SK-N-SH (cell line): Measurements from ENCODE around the gene NOL4L. TPM values are rescaled to one million over a fixed set of nuclear protein-coding genes. Genes with fewer than 3 reads are reported as not detected.

ENCODE experiments used
- CTCF ChIA-PET: fragments of 300-600, 350-600 bp; formaldehyde crosslinking; extraction: SDS; loops from one replicate; lab custom pipeline; 2021; lab: Yijun Ruan, JAX
- POLR2A ChIA-PET: fragments of 350-600 bp; sonication (Branson Sonifier 250); formaldehyde crosslinking; extraction: SDS; loops from one replicate; lab custom pipeline; 2020; ENCODE audit warnings: antibody characterized with exemption, inconsistent platforms; lab: Yijun Ruan, JAX
- DNase-seq: peaks from one replicate; pipeline ENCODE4 v3.0.0; 2012
- H2AFZ ChIP-seq: fragments of 200-600 bp; sonication (generic); 2 replicates; pipeline ENCODE4 v1.8.1; 2016; ENCODE audit warnings: antibody characterized with exemption, mild to moderate bottlenecking, low read depth
- H3F3A ChIP-seq: fragments of 200-600 bp; sonication (generic); replicated peaks from 2 replicates; pipeline ENCODE3; 2016; ENCODE audit warnings: antibody characterized with exemption, mild to moderate bottlenecking; ENCODE audit not compliant: insufficient read depth
- H3K27ac ChIP-seq, 2 experiments: fragments of 200-500 bp in 1 of 2; fragments of 200-600 bp in 1 of 2; sonication (Bioruptor generic) in 1 of 2; sonication (generic), shearing (Covaris generic) in 1 of 2; 2 replicates each; pipeline versions ENCODE4 v1.5.1 to v1.6.1; 2014 to 2016; ENCODE audit warnings: low read depth in 2 of 2, inconsistent platforms in 1 of 2, low read length in 1 of 2, mild to moderate bottlenecking in 1 of 2, mixed read lengths in 1 of 2
- H3K27me3 ChIP-seq: fragments of 200-600 bp; sonication (generic), shearing (Covaris generic); 2 replicates; pipeline ENCODE4 v1.6.1; 2016; ENCODE audit warnings: mixed run types; ENCODE audit not compliant: insufficient read depth
- H3K36me3 ChIP-seq, 2 experiments: fragments of 200-500 bp in 1 of 2; fragments of 200-600 bp in 1 of 2; sonication (Bioruptor generic) in 1 of 2; sonication (generic) in 1 of 2; replicated peaks in 1 of 2; 2 replicates each; pipeline versions ENCODE3 to v1.5.1; 2014 to 2016; ENCODE audit warnings: low read length in 1 of 2, mild to moderate bottlenecking in 1 of 2; ENCODE audit not compliant: insufficient read depth in 2 of 2, control insufficient read depth in 1 of 2
- H3K4me1 ChIP-seq, 2 experiments: fragments of 200-500 bp in 1 of 2; fragments of 200-600 bp in 1 of 2; sonication (Bioruptor generic) in 1 of 2; sonication (generic), shearing (Covaris generic) in 1 of 2; 2 replicates each; pipeline versions ENCODE4 v1.5.1 to v1.6.1; 2014 to 2016; ENCODE audit warnings: low read depth in 1 of 2, low read length in 1 of 2, mixed run types in 1 of 2; ENCODE audit not compliant: insufficient read depth in 2 of 2, control insufficient read depth in 1 of 2
- H3K4me2 ChIP-seq: fragments of 200-600 bp; sonication (generic), shearing (Covaris generic); 2 replicates; pipeline ENCODE4 v1.6.1; 2017; ENCODE audit warnings: mixed run types
- H3K4me3 ChIP-seq, 2 experiments: fragments of 200-500 bp in 1 of 2; fragments of 200-600 bp in 1 of 2; sonication (Bioruptor generic) in 1 of 2; sonication (generic), shearing (Covaris generic) in 1 of 2; 2 replicates each; pipeline versions ENCODE4 v1.5.1 to v1.8.1; 2014 to 2016; ENCODE audit warnings: low read depth in 2 of 2, inconsistent platforms in 1 of 2, low read length in 1 of 2, mild to moderate bottlenecking in 1 of 2, mixed read lengths in 1 of 2, moderate library complexity in 1 of 2
- H3K79me2 ChIP-seq: fragments of 200-600 bp; sonication (generic); 2 replicates; pipeline ENCODE4 v1.8.1; 2017; ENCODE audit warnings: mild to moderate bottlenecking; ENCODE audit not compliant: insufficient read depth
- H3K9ac ChIP-seq: fragments of 200-600 bp; sonication (generic); 2 replicates; pipeline ENCODE4 v1.6.1; 2017; ENCODE audit warnings: mixed run types
- H3K9me2 ChIP-seq: fragments of 200-600 bp; sonication (generic); 2 replicates; pipeline ENCODE4 v1.6.1; 2017; ENCODE audit warnings: mixed run types
- H3K9me3 ChIP-seq: fragments of 200-600 bp; sonication (generic); 2 replicates; pipeline ENCODE4 v1.6.1; 2017; ENCODE audit warnings: mixed run types, mild to moderate bottlenecking, moderate library complexity
- H4K20me1 ChIP-seq: fragments of 200-600 bp; sonication (generic); 2 replicates; pipeline ENCODE4 v1.6.1; 2017; ENCODE audit warnings: mild to moderate bottlenecking, mixed run types; ENCODE audit not compliant: insufficient read depth
- CHD2 ChIP-seq: fragments of 150-350 bp; IDR thresholded peaks from 2 replicates; pipeline ENCODE4 v1.6.1; 2018; ENCODE audit warnings: low read length; ENCODE audit not compliant: partially characterized antibody
- ELF1 ChIP-seq: IDR thresholded peaks from 2 replicates; pipeline ENCODE4 v1.4.0; 2012
- FOSL2 ChIP-seq: IDR thresholded peaks from 2 replicates; pipeline ENCODE4 v1.4.0; 2012; ENCODE audit warnings: low read depth, mild to moderate bottlenecking, moderate library complexity, borderline replicate concordance
- FOXJ3 ChIP-seq: sonication (generic); formaldehyde crosslinking; IDR thresholded peaks from 2 replicates; pipeline ENCODE4 v1.5.1; 2020; ENCODE audit warnings: mild to moderate bottlenecking, missing genetic modification reagents
- FOXM1 ChIP-seq: IDR thresholded peaks from 2 replicates; pipeline ENCODE4 v1.4.0; 2012; ENCODE audit warnings: low read depth, mild to moderate bottlenecking
- IRF3 ChIP-seq: fragments of 150-350 bp; IDR thresholded peaks from 2 replicates; pipeline ENCODE4 v1.6.1; 2016; ENCODE audit warnings: mild to moderate bottlenecking, low read depth, low read length
- JUND ChIP-seq: IDR thresholded peaks from 2 replicates; pipeline ENCODE4 v1.4.0; 2012
- MEF2A ChIP-seq: IDR thresholded peaks from 2 replicates; pipeline ENCODE4 v1.4.0; 2012; ENCODE audit warnings: low read depth, borderline replicate concordance
- MXI1 ChIP-seq: IDR thresholded peaks from 2 replicates; pipeline ENCODE4 v1.6.1; 2012; ENCODE audit warnings: mild to moderate bottlenecking, low read depth, low read length, improper control_type of control experiment
- NFIC ChIP-seq: IDR thresholded peaks from 2 replicates; pipeline ENCODE4 v1.4.0; 2012; ENCODE audit warnings: borderline replicate concordance
- RCOR1 ChIP-seq: fragments of 150-350 bp; IDR thresholded peaks from 2 replicates; pipeline ENCODE4 v1.6.1; 2017; ENCODE audit warnings: antibody characterized with exemption, low read length
- REST ChIP-seq: IDR thresholded peaks from 2 replicates; pipeline ENCODE4 v1.6.1; 2012; ENCODE audit warnings: mild to moderate bottlenecking, low read depth, low read length, moderate library complexity
- RFX5 ChIP-seq: IDR thresholded peaks from 2 replicates; pipeline ENCODE4 v1.6.1; 2012; ENCODE audit warnings: mild to moderate bottlenecking, improper control_type of control experiment, low read length
- SIN3A ChIP-seq: IDR thresholded peaks from 2 replicates; pipeline ENCODE4 v1.6.1; 2012; ENCODE audit warnings: low read depth, mild to moderate bottlenecking, low read length, moderate library complexity, borderline replicate concordance
- WGBS: methylation state at CpG from one replicate; pipeline ENCODE4 v1.1.6; 2017; ENCODE audit warnings: low lambda C conversion rate; 5-methylcytosine and 5-hydroxymethylcytosine counted together
- polyA plus RNA-seq, 3 experiments: library from polyadenylated mRNA; depleted of rRNA; stranded (reverse); fragments of >200 nt; gene quantifications; 2 replicates each; pipeline ENCODE4 v1.2.3, GENCODE V29; 2012

The NOL4L gene
- polyA plus RNA-seq, 1 of the 3 experiments (the other 2 are of a cell fraction) = 14.3 TPM

- Histone ChIP-seq H3K4me3 (no peak overlapping the region), H3K9me3 (no peaks in the 10 kb centered on the region), H3K9ac (no peak overlapping the region), H3K9me2 (no peaks in the 10 kb centered on the region), H4K20me1 (no peaks in the 10 kb centered on the region), H3K27me3 (no peaks in the 10 kb centered on the region), H3K79me2 (no peaks in the 10 kb centered on the region), H3F3A (no peaks in the 10 kb centered on the region), H3K4me2 (no peak overlapping the region), H3K27ac (no peak overlapping the region), H3K4me1 (peaks cover 0 to 22% of the 10 kb centered on the region in 2 experiments; a peak in 2 of 4 replicates), H2AFZ (no peak overlapping the region), H3K36me3 (no peaks in the 10 kb centered on the region)
- ChIA-PET CTCF (no interaction called here), POLR2A (no interaction called here)
- no peak for TF ChIP-seq FOXJ3 (CRISPR knock-in tag)
- no peak for TF ChIP-seq SIN3A
- TF ChIP-seq MEF2A = no peak
- TF ChIP-seq NFIC = no peak
- no peak for TF ChIP-seq IRF3
- no peak for TF ChIP-seq FOXM1
- TF ChIP-seq MXI1 = no peak
- TF ChIP-seq REST = no peak
- no peak for TF ChIP-seq FOSL2
- no peak for DNase-seq
- 84% methylated on average over 13 of the region's 14 CpGs for WGBS
Observed at GRCh38 chr20:32490942-32491763, 94.0 kb downstream of the NOL4L start.

GRCh38 chr20:32488066-32488838 lies 96.9 kb downstream of the NOL4L start:
- no peaks in the 10 kb centered on the region for H3K9me2 ChIP-seq
- no peaks in the 10 kb centered on the region for H3K9me3 ChIP-seq
- WGBS = 80% methylated on average over 7 of the region's 7 CpGs
- H3K4me1 ChIP-seq = peaks cover 0 to 18% of the 10 kb centered on the region in 2 experiments; a peak in 2 of 4 replicates
- no peak overlapping the region for H2AFZ ChIP-seq
- no peak overlapping the region for H3K27ac ChIP-seq
- no peak overlapping the region for H3K4me2 ChIP-seq
- no peaks in the 10 kb centered on the region for H4K20me1 ChIP-seq
- H3K9ac ChIP-seq = no peak overlapping the region
- no peaks in the 10 kb centered on the region for H3K36me3 ChIP-seq
- no peak for DNase-seq
- no peaks in the 10 kb centered on the region for H3K79me2 ChIP-seq
- no peaks in the 10 kb centered on the region for H3K27me3 ChIP-seq
- CTCF ChIA-PET = interaction anchor here (0.6 kb wide), 1 partner anchor 32 kb away, joined by 3 read pairs; no protein-coding TSS in a partner anchor
- no peak overlapping the region for H3K4me3 ChIP-seq
- TF ChIP-seq RFX5 = no peak
- TF ChIP-seq CHD2 = no peak
- TF ChIP-seq FOSL2 = no peak
- TF ChIP-seq REST = no peak
- TF ChIP-seq JUND = no peak
- no peak for TF ChIP-seq ELF1
- no peak for TF ChIP-seq RCOR1
- peaks cover 5% of the 10 kb centered on the region for H3F3A ChIP-seq
- POLR2A ChIA-PET = no interaction called here
